ENCODE results near the gene TMOD4. TPM values are rescaled to one million over a fixed set of nuclear protein-coding genes. Genes with fewer than 3 reads are reported as not detected.
A peak's percentile ranks its signal among the peaks of the same experiment; 100 is the strongest.

Gene TMOD4
- total RNA-seq, 4 donors from 2014 or later: not detected

DNA sequence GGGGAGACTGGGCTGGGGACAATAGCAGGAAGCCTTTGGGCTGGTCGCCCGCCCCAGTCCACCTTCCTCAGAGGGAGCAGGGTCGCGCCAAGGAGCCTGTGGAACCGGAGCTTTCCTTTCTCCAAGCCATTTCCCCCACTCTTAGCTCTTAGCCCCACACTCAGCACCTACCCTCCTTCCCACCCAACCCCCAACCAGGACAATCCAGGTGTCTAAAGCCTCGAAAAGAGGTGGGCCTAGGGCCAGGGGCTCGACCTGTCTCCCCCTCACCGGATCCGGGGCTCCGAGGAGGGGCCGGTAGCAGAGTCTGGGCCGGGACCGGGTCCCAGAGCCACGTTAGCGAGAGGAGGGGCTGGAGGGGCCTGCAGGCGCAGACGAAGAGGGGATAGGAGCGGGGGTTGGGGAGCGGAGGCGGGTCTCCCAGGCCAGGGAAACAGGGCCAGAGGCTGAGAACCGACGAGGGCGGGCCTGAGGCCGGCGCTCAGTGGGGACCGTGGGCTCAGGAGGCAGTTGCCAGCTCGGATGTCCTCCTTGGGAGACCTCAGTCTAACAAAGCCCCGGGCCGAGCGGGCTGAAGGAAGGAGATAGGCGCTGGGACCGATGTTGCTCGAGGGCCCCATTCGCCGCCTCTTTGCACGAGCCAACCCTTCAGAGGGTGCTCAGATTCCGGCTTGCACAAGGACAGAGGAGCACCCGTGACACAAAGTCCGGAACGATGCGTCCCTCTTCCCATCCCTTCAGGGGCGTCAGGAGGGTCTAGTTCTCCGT lies 30.3 kb downstream of the TMOD4 start:
- WGBS, 2 donors (ENCODE audit: low coverage in 1 of 2): 28 to 43% methylated on average over 8 to 42 of the region's 43 CpGs
- Histone ChIP-seq H3K36me3 (no peaks in the 10 kb centered on the region), H3K27me3 (peaks cover 9% of the 10 kb centered on the region), H3K4me1 (peaks cover 3 to 30% (median 18%) of the 10 kb centered on the region in 4 donors), H3K27ac (peak overlapping the region in 3 of 4 donors; percentile 70 to 87 (median 85)), H3K9me3 (no peaks in the 10 kb centered on the region), H3K4me3 (peak overlapping the region; percentile 68 to 80 (median 76))
- in situ Hi-C loops (cut with MboI; ENCODE audit: low pct_ligation_motif_present in 1 of 4, low pct_unique_long_range_greater_than_20kb in 1 of 4, low sequenced_read_pairs in 3 of 4): no loop called here
- no peak for DNase-seq
- TF ChIP-seq, protein P1, sequence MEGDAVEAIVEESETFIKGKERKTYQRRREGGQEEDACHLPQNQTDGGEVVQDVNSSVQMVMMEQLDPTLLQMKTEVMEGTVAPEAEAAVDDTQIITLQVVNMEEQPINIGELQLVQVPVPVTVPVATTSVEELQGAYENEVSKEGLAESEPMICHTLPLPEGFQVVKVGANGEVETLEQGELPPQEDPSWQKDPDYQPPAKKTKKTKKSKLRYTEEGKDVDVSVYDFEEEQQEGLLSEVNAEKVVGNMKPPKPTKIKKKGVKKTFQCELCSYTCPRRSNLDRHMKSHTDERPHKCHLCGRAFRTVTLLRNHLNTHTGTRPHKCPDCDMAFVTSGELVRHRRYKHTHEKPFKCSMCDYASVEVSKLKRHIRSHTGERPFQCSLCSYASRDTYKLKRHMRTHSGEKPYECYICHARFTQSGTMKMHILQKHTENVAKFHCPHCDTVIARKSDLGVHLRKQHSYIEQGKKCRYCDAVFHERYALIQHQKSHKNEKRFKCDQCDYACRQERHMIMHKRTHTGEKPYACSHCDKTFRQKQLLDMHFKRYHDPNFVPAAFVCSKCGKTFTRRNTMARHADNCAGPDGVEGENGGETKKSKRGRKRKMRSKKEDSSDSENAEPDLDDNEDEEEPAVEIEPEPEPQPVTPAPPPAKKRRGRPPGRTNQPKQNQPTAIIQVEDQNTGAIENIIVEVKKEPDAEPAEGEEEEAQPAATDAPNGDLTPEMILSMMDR (IDR thresholded peaks at IDR 0.05): no peak
- no peak for TF ChIP-seq POLR2AphosphoS5 (IDR thresholded peaks at IDR 0.05)
- no peak for TF ChIP-seq EP300 (IDR thresholded peaks at IDR 0.05; ENCODE audit: low read depth)
- no peak for TF ChIP-seq POLR2A (IDR thresholded peaks at IDR 0.05)
- intact Hi-C loops (cut with DNase I; ENCODE audit: low total_unique reads): no loop called here

DNA sequence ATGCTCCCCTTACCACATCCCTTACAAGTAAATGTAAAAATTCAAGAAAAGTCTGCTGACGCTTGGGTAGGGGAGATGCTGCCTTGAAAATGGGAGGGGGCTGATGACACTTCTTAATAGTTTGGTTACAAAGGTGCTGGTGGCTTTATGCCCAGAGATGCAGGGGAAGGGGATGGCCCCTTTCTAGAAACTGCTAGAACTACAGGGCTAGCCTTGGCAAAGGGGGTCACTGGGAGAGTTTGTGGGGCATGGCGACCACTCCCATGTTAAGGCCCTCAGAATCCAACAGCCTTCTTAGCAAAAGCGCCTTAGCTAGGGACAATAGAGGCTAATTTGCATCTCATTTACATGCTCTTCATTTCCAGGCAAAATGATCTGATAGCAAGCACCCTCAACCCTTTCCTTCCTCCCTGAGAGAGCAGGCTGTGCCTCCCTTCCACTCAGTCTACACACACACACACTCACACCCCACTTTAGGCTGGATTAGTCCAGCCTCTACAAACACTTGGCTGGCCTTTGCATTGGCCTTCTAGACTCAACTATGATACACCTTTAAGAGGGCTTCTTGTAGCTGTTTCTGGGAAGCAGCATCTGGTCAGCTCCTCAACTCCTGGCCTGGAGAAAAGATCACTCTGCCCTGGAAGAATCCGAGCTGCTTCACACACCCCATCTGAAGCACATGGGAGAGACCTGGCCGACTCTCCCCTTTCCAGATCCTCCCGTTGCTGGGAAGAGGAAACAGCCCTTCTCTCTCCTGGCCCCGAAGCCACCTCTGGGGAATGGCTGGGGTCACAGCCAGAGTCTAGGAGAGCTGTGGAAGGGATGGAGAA lies 31.1 kb downstream of the TMOD4 start:
- 69 to 100% methylated on average over 1 to 7 of the region's 7 CpGs for WGBS, 2 donors (ENCODE audit: low coverage in 1 of 2)
- Histone ChIP-seq H3K36me3 (no peaks in the 10 kb centered on the region), H3K4me1 (peaks cover 3 to 30% (median 18%) of the 10 kb centered on the region in 4 donors), H3K27me3 (peaks cover 9% of the 10 kb centered on the region), H3K9me3 (no peaks in the 10 kb centered on the region), H3K4me3 (peak overlapping the region in 1 of 4 donors; percentile 80), H3K27ac (peak overlapping the region in 3 of 4 donors; percentile 70 to 87 (median 85))
- no peak for DNase-seq
- in situ Hi-C loops (cut with MboI; ENCODE audit: low pct_ligation_motif_present in 1 of 4, low pct_unique_long_range_greater_than_20kb in 1 of 4, low sequenced_read_pairs in 3 of 4): no loop called here
- TF ChIP-seq, protein P1 (IDR thresholded peaks at IDR 0.05): no peak
- TF ChIP-seq EP300 (IDR thresholded peaks at IDR 0.05; ENCODE audit: low read depth): no peak
- no peak for TF ChIP-seq POLR2A (IDR thresholded peaks at IDR 0.05)
- TF ChIP-seq POLR2AphosphoS5 (IDR thresholded peaks at IDR 0.05): no peak
- intact Hi-C loops (cut with DNase I; ENCODE audit: low total_unique reads): no loop called here

DNA sequence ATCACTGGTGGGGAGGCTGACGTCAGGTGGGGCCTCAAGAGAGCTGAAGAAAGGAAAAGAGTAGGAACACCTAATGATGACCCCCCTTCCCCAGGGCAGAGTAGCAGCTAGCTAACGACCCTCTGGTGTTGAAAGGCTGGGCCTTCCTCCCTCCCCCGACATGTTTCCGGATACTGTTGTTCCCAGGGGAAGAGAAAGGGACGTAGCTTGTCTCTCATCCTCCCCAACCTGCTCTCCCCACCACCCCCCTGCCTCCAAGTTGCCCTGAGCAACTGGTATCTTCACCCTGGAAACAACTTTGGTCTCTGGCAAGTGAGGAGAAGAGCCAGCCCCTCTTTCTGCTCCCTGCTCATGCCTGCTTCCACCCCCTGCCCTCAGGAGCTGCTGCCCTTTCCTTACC lies 31.8 kb downstream of the TMOD4 start:
- WGBS, 2 donors (ENCODE audit: low coverage in 1 of 2): 42 to 80% methylated on average over 2 to 5 of the region's 5 CpGs
- H3K27ac ChIP-seq: peak overlapping the region in 1 of 4 donors; percentile 70
- no peaks in the 10 kb centered on the region for H3K36me3 ChIP-seq
- H3K27me3 ChIP-seq: peaks cover 9% of the 10 kb centered on the region
- no peak for DNase-seq
- H3K4me1 ChIP-seq: peaks cover 3 to 30% (median 18%) of the 10 kb centered on the region in 4 donors
- H3K9me3 ChIP-seq: no peaks in the 10 kb centered on the region
- TF ChIP-seq, protein P1 (IDR thresholded peaks at IDR 0.05): no peak
- TF ChIP-seq POLR2AphosphoS5 (IDR thresholded peaks at IDR 0.05) (no peak), POLR2A (IDR thresholded peaks at IDR 0.05) (no peak), EP300 (IDR thresholded peaks at IDR 0.05; ENCODE audit: low read depth) (no peak)
- intact Hi-C loops (cut with DNase I; ENCODE audit: low total_unique reads) (no loop called here), in situ Hi-C loops (cut with MboI; ENCODE audit: low pct_ligation_motif_present in 1 of 4, low pct_unique_long_range_greater_than_20kb in 1 of 4, low sequenced_read_pairs in 3 of 4) (no loop called here)
- no peak overlapping the region for H3K4me3 ChIP-seq

DNA sequence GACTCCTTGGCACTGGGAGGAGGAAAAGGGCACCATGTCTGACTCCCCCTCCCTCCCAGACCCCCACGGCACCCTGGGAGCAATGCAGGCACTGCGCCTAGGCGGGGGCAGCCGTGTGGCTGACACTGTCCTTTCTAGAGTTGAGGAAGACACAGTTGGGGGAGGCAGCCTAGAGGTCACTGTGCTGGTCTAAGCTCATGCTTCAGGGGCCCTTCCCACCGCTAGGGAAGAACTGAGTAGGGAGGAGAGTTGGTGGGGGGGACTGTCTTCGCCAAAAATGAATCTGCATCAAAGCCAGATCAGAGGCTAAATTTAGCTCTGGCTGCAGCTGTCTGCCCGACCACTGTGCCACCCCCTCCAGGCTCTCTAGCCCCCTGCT lies 32.7 kb downstream of the TMOD4 start:
- DNase-seq: no peak
- WGBS, 2 donors (ENCODE audit: low coverage in 1 of 2): 78% methylated on average over 7 of the region's 7 CpGs; no CpG with 5 or more reads in 1 of the 2 donors
- H3K27ac ChIP-seq: no peak overlapping the region
- intact Hi-C loops (cut with DNase I; ENCODE audit: low total_unique reads) (no loop called here), in situ Hi-C loops (cut with MboI; ENCODE audit: low pct_ligation_motif_present in 1 of 4, low pct_unique_long_range_greater_than_20kb in 1 of 4, low sequenced_read_pairs in 3 of 4) (no loop called here)
- no peak for TF ChIP-seq POLR2AphosphoS5 (IDR thresholded peaks at IDR 0.05)
- no peak for TF ChIP-seq POLR2A (IDR thresholded peaks at IDR 0.05)
- TF ChIP-seq, protein P1 (IDR thresholded peaks at IDR 0.05): no peak
- no peak for TF ChIP-seq EP300 (IDR thresholded peaks at IDR 0.05; ENCODE audit: low read depth)
- no peaks in the 10 kb centered on the region for H3K9me3 ChIP-seq
- H3K27me3 ChIP-seq: peaks cover 9% of the 10 kb centered on the region
- peaks cover 3 to 30% (median 18%) of the 10 kb centered on the region in 4 donors for H3K4me1 ChIP-seq
- H3K36me3 ChIP-seq: no peaks in the 10 kb centered on the region
- H3K4me3 ChIP-seq: no peak overlapping the region

Measured in transverse colon (tissue), 4 donors.